Activated CD4-positive, alpha-beta T cell treated with anti-CD3 and anti-CD28 coated beads, Interleukin-2, amount 50 U/mL, for 48 hours (primary cell): ENCODE data around the gene ACOXL.

Source experiments
- DNase-seq, 2 experiments: peaks; one replicate each; pipeline ENCODE4 v3.0.0-alpha.2; 2020

ACOXL gene

GRCh38 chr2:110885256-110885655 is 152.9 kb downstream of the ACOXL start:
- no peak for DNase-seq

- no peak for DNase-seq
Observed at GRCh38 chr2:110886826-110887573, 154.6 kb downstream of the ACOXL start.

GRCh38 chr2:110888411-110888810 is 156.0 kb downstream of the ACOXL start:
- no peak for DNase-seq

- no peak for DNase-seq
Observed at GRCh38 chr2:110891626-110892025, 159.3 kb downstream of the ACOXL start.

- DNase-seq, result no peak
Observed at GRCh38 chr2:110896226-110896625, 163.9 kb downstream of the ACOXL start.

GRCh38 chr2:110897966-110898365 is 165.6 kb downstream of the ACOXL start:
- no peak for DNase-seq

GRCh38 chr2:110900191-110900590 is 167.8 kb downstream of the ACOXL start:
- DNase-seq, result no peak

GRCh38 chr2:110903548-110903947 is 171.2 kb downstream of the ACOXL start:
- no peak for DNase-seq

GRCh38 chr2:110904116-110904778 is 171.9 kb downstream of the ACOXL start:
- DNase-seq, result no peak

GRCh38 chr2:110904779-110905148 is 172.4 kb downstream of the ACOXL start:
- DNase-seq, result no peak

- no peak for DNase-seq
Observed at GRCh38 chr2:110905217-110905616, 172.8 kb downstream of the ACOXL start.

- DNase-seq, result no peak
Observed at GRCh38 chr2:110906613-110907298, 174.4 kb downstream of the ACOXL start.

GRCh38 chr2:110909501-110909900 is 177.1 kb downstream of the ACOXL start:
- no peak for DNase-seq

GRCh38 chr2:110910423-110910822 is 178.1 kb downstream of the ACOXL start:
- no peak for DNase-seq

GRCh38 chr2:110919738-110920137 is 187.4 kb downstream of the ACOXL start:
- DNase-seq, result no peak

GRCh38 chr2:110925479-110925878 is 193.1 kb downstream of the ACOXL start:
- no peak for DNase-seq

- no peak for DNase-seq
Observed at GRCh38 chr2:110927526-110927925, 195.2 kb downstream of the ACOXL start.

GRCh38 chr2:110929528-110929927 is 197.2 kb downstream of the ACOXL start:
- no peak for DNase-seq

GRCh38 chr2:110931648-110932047 is 199.3 kb downstream of the ACOXL start:
- DNase-seq, result no peak

- no peak for DNase-seq
Observed at GRCh38 chr2:110933420-110933819, 201.0 kb downstream of the ACOXL start.

- DNase-seq, result no peak
Observed at GRCh38 chr2:110934948-110935347, 202.6 kb downstream of the ACOXL start.

- no peak for DNase-seq
Observed at GRCh38 chr2:110940376-110940910, 208.1 kb downstream of the ACOXL start.

- no peak for DNase-seq
Observed at GRCh38 chr2:110941226-110941625, 208.9 kb downstream of the ACOXL start.
